Keratinocyte (primary cell): Measurements from ENCODE around the gene MSANTD1. TPM values are rescaled to one million over a fixed set of nuclear protein-coding genes. Genes with fewer than 3 reads are reported as not detected.

ENCODE experiments used
- DNase-seq: peaks from one replicate; pipeline ENCODE4 v3.0.0-alpha.2; 2011; ENCODE audit warnings: low read depth, missing footprints, low spot score
- FAIRE-seq: peaks from 2 replicates; lab custom pipeline; 2011; peaks lifted over from hg19 to GRCh38; lab: Jason Lieb, UNC
- H2AFZ ChIP-seq: 2 replicates; pipeline ENCODE4 v1.6.0; 2012; ENCODE audit warnings: low read length, control low read depth, inconsistent platforms; ENCODE audit not compliant: control insufficient read depth
- H3K27ac ChIP-seq: 2 replicates; pipeline ENCODE4 v1.5.1; 2011; ENCODE audit warnings: low read length; ENCODE audit not compliant: control insufficient read depth, insufficient read depth
- H3K27me3 ChIP-seq: 3 replicates; pipeline ENCODE4 v1.6.0; 2011; ENCODE audit warnings: low read length; ENCODE audit not compliant: control insufficient read depth, insufficient read depth; ENCODE audit errors: extremely low read depth
- H3K36me3 ChIP-seq, 2 experiments: 2 replicates in 1 of 2; 3 replicates in 1 of 2; pipeline ENCODE4 v1.5.1; 2011; ENCODE audit warnings: low read length in 2 of 2, mild to moderate bottlenecking in 1 of 2; ENCODE audit not compliant: control insufficient read depth in 2 of 2, insufficient read depth in 2 of 2; ENCODE audit errors: extremely low read depth in 1 of 2
- H3K4me1 ChIP-seq: 3 replicates; pipeline ENCODE4 v1.5.1; 2011; ENCODE audit warnings: low read length; ENCODE audit not compliant: control insufficient read depth, insufficient read depth; ENCODE audit errors: extremely low read depth
- H3K4me2 ChIP-seq: 3 replicates; pipeline ENCODE4 v1.6.0; 2011; ENCODE audit warnings: low read depth, low read length; ENCODE audit not compliant: control insufficient read depth, insufficient read depth; ENCODE audit errors: extremely low read depth
- H3K4me3 ChIP-seq, 3 experiments: fragments of 200-600 bp in 1 of 3; sonication (generic) in 1 of 3; 2 replicates in 2 of 3; 3 replicates in 1 of 3; pipeline ENCODE4 v1.5.1; 2011 to 2016; ENCODE audit warnings: low read length in 3 of 3, mild to moderate bottlenecking in 3 of 3, control low read depth in 2 of 3, inconsistent platforms in 1 of 3, low read depth in 1 of 3, mixed read lengths in 1 of 3, mixed run types in 1 of 3, moderate library complexity in 1 of 3; ENCODE audit not compliant: control insufficient read depth in 2 of 3, insufficient read depth in 2 of 3; ENCODE audit errors: extremely low read depth in 1 of 3
- H3K79me2 ChIP-seq: 2 replicates; pipeline ENCODE4 v1.6.0; 2012; ENCODE audit warnings: low read length; ENCODE audit not compliant: control insufficient read depth, insufficient read depth
- H3K9ac ChIP-seq: 3 replicates; pipeline ENCODE4 v1.6.0; 2011; ENCODE audit warnings: low read length; ENCODE audit not compliant: control insufficient read depth, insufficient read depth; ENCODE audit errors: extremely low read depth
- H3K9me1 ChIP-seq: 3 replicates; pipeline ENCODE4 v1.6.0; 2011; ENCODE audit warnings: low read length; ENCODE audit not compliant: control insufficient read depth, insufficient read depth; ENCODE audit errors: extremely low read depth
- H3K9me3 ChIP-seq: 2 replicates; pipeline ENCODE4 v1.5.1; 2012; ENCODE audit warnings: low read depth, low read length; ENCODE audit not compliant: control insufficient read depth
- H4K20me1 ChIP-seq: 3 replicates; pipeline ENCODE4 v1.6.0; 2011; ENCODE audit warnings: low read length; ENCODE audit not compliant: control insufficient read depth, insufficient read depth; ENCODE audit errors: extremely low read depth
- CTCF ChIP-seq, 3 experiments: IDR thresholded peaks in 1 of 3; conservative IDR thresholded peaks in 1 of 3; optimal IDR thresholded peaks in 1 of 3; 2 replicates in 2 of 3; 3 replicates in 1 of 3; pipeline versions ENCODE3 to v1.5.1; 2011; ENCODE audit warnings: low read length in 3 of 3, mild to moderate bottlenecking in 3 of 3, moderate library complexity in 2 of 3, control low read depth in 1 of 3, inconsistent platforms in 1 of 3; ENCODE audit not compliant: insufficient read depth in 2 of 3; ENCODE audit errors: extremely low read depth in 1 of 3
- EZH2 ChIP-seq: IDR thresholded peaks from one replicate; pipeline ENCODE4 v1.6.1; 2012; ENCODE audit warnings: inconsistent platforms, mild to moderate bottlenecking, low read length, moderate library complexity
- dilution Hi-C: fragments of 300-500 bp; cut with MboI; formaldehyde crosslinking; loops from one replicate; pipeline ENCODE4 v1.7.0; 2020; ENCODE audit warnings: low sequenced_read_pairs; ENCODE audit not compliant: extremely low pct_ligation_motif_present
- polyA plus RNA-seq, 5 experiments: library from polyadenylated mRNA; depleted of rRNA in 3 of 5; stranded (reverse) in 3 of 5; stranded (forward) in 1 of 5; unstranded in 1 of 5; fragments of >200 nt; gene quantifications; 1 replicate in 1 of 5; 2 replicates in 3 of 5; 3 replicates in 1 of 5; pipeline versions ENCODE4 v1.2.1 to v1.2.3, GENCODE V29; 2011 to 2012; ENCODE audit warnings: missing spikeins in 2 of 5, low read depth in 1 of 5, low replicate concordance in 1 of 5

Gene MSANTD1
- polyA plus RNA-seq, 1 donor (not counting 4 experiments of a cell fraction or from before 2014, with no cell fraction given), result not detected

GRCh38 chr4:3271131-3271530 lies 22.2 kb downstream of the MSANTD1 start:
- no peak for FAIRE-seq
- no peak for TF ChIP-seq EZH2
- Histone ChIP-seq H3K36me3 (no peaks in the 10 kb centered on the region), H3K27ac (no peak overlapping the region), H3K4me1 (no peaks in the 10 kb centered on the region), H3K9me1 (no peaks in the 10 kb centered on the region), H3K4me2 (no peak overlapping the region), H3K27me3 (peaks cover 21% of the 10 kb centered on the region), H3K79me2 (no peaks in the 10 kb centered on the region), H4K20me1 (no peaks in the 10 kb centered on the region), H3K9me3 (no peaks in the 10 kb centered on the region), H3K4me3 (no peak overlapping the region), H3K9ac (no peak overlapping the region), H2AFZ (no peak overlapping the region)
- dilution Hi-C loops, result no loop called here
- DNase-seq, result no peak

- no peak for FAIRE-seq
- Histone ChIP-seq H3K4me3 (no peak overlapping the region), H2AFZ (no peak overlapping the region), H3K79me2 (no peaks in the 10 kb centered on the region), H3K9ac (no peak overlapping the region), H3K9me1 (no peaks in the 10 kb centered on the region), H4K20me1 (no peaks in the 10 kb centered on the region), H3K27me3 (no peaks in the 10 kb centered on the region), H3K4me1 (no peaks in the 10 kb centered on the region), H3K36me3 (no peaks in the 10 kb centered on the region), H3K9me3 (peaks cover 1% of the 10 kb centered on the region), H3K27ac (no peak overlapping the region), H3K4me2 (no peak overlapping the region)
- DNase-seq, result no peak
- no peak for TF ChIP-seq CTCF (optimal IDR thresholded peaks at IDR 0.05 in 1 of 3, IDR thresholded peaks at IDR 0.05 in 1 of 3, conservative IDR thresholded peaks at IDR 0.05 in 1 of 3; ENCODE audit: extremely low read depth in 1 of 3, insufficient read depth in 2 of 3, low read length in 3 of 3)
- TF ChIP-seq EZH2, result no peak
- dilution Hi-C loops, result no loop called here
Observed at GRCh38 chr4:3276986-3277385, 28.0 kb downstream of the MSANTD1 start.

GRCh38 chr4:3280466-3280865 lies 31.5 kb downstream of the MSANTD1 start:
- dilution Hi-C loops, result no loop called here

More at GRCh38 chr4:3280466-3280865, 31.5 kb downstream of the MSANTD1 start:
- no peak overlapping the region for H3K4me3 ChIP-seq
- peaks cover 2% of the 10 kb centered on the region for H3K27me3 ChIP-seq
- no peaks in the 10 kb centered on the region for H3K9me1 ChIP-seq
- peaks cover 3% of the 10 kb centered on the region for H3K4me1 ChIP-seq
- DNase-seq (no peak), FAIRE-seq (no peak)
- TF ChIP-seq EZH2, result no peak
- no peak for TF ChIP-seq CTCF (optimal IDR thresholded peaks at IDR 0.05 in 1 of 3, IDR thresholded peaks at IDR 0.05 in 1 of 3, conservative IDR thresholded peaks at IDR 0.05 in 1 of 3; ENCODE audit: extremely low read depth in 1 of 3, insufficient read depth in 2 of 3, low read length in 3 of 3)
- H3K4me2 ChIP-seq, result no peak overlapping the region
- H2AFZ ChIP-seq, result no peak overlapping the region
- H3K36me3 ChIP-seq, result no peaks in the 10 kb centered on the region
- peaks cover 1% of the 10 kb centered on the region for H3K9me3 ChIP-seq
- H3K79me2 ChIP-seq, result no peaks in the 10 kb centered on the region
- H3K9ac ChIP-seq, result no peak overlapping the region
- H3K27ac ChIP-seq, result no peak overlapping the region
- no peaks in the 10 kb centered on the region for H4K20me1 ChIP-seq
